ENCODE results near the gene ARHGAP30. TPM values are rescaled to one million over a fixed set of nuclear protein-coding genes. Genes with fewer than 3 reads are reported as not detected.

Gene ARHGAP30
- total and polyA plus RNA-seq, 2 of the 4 experiments (the other 2 are of a cell fraction): 0.02 TPM; not detected in 1

DNA sequence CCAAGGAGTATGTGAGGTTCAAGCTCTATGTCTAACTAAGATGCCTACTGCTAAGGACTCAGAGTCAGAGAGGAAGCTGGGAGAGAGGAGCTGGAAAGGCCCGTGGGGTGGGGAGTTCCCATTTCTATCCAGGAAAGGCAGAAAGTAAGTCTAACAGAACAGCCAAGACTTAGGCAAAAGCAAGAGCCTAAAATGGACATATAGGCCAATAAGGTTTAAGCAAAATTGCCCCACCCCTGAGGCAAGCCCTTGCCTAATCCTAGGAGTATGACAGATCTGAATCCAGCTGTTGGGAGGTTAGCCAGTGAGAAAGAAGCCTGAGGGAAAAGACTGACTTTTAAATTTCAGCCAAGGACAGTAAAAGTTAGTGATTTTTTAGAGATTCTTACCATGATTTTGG is 26.8 kb upstream of the ARHGAP30 start:
- in situ Hi-C loops (cut with MboI; ENCODE audit: low sequenced_read_pairs): loop anchor here (5.0 kb wide), 1 partner anchor 99 kb away; no protein-coding TSS in a partner anchor
- dilution Hi-C loops (cut with HindIII; ENCODE audit: low sequenced_read_pairs, unreplicated experiment): no loop called here
- POLR2A ChIA-PET (ENCODE audit: unreplicated experiment): no interaction called here

More for the DNA sequence above, 26.8 kb upstream of the ARHGAP30 start:
- CTCF ChIA-PET: interaction anchor here (1.1 to 2.7 kb wide), 6 partner anchors 12 to 103 kb away, joined by 3 to 23 read pairs (median 4); partner anchors contain the start of gene USF1
- WGBS, 2 experiments (ENCODE audit: extremely low coverage in 2 of 2, insufficient read length in 1 of 2): no CpG with 5 or more reads among the region's 1 CpG
- H3K9ac ChIP-seq (ENCODE audit: low read depth, low read length): no peak overlapping the region
- H3K56ac ChIP-seq (ENCODE audit: extremely low read depth, insufficient read depth, low read length): no peak overlapping the region
- no peak overlapping the region for H2AK9ac ChIP-seq (replicated peaks; ENCODE audit: low read depth, low read length, poor library complexity)
- no peak overlapping the region for H4K8ac ChIP-seq (ENCODE audit: low read depth in 2 of 2, low read length in 2 of 2)
- H2BK15ac ChIP-seq (ENCODE audit: low read depth, low read length): no peak overlapping the region
- H2BK120ac ChIP-seq (ENCODE audit: low read depth, low read length): no peak overlapping the region
- BruUV-seq (replicated peaks): no TSS peak
- no peak overlapping the region for H4K5ac ChIP-seq (ENCODE audit: low read depth, low read length)
- DNase-seq: peak; percentile 54
- no peak overlapping the region for H3K23ac ChIP-seq (ENCODE audit: low read depth, low read length)
- H3K18ac ChIP-seq (ENCODE audit: low read depth, low read length): no peak overlapping the region
- H2BK5ac ChIP-seq (ENCODE audit: low read depth, low read length, poor library complexity, severe bottlenecking): no peak overlapping the region
- H2AFZ ChIP-seq (replicated peaks; ENCODE audit: low read length, poor library complexity): no peak overlapping the region
- no peak overlapping the region for H3K14ac ChIP-seq (replicated peaks; ENCODE audit: low read depth, low read length)
- peaks cover 4% of the 10 kb centered on the region for H3K36me3 ChIP-seq (ENCODE audit: control insufficient read depth, insufficient read depth, low read length)
- TF ChIP-seq CEBPB (IDR thresholded peaks at IDR 0.05; ENCODE audit: low read depth, low read length) (peak; percentile 63), MAZ (IDR thresholded peaks at IDR 0.05; ENCODE audit: borderline replicate concordance, low read depth, low read length) (no peak; the same call in 1 of the 2 replicates)
- intact Hi-C loops (cut with micrococcal nuclease): loop anchor here (2.0 to 5.0 kb wide), 2 partner anchors 24 to 369 kb away; no protein-coding TSS in a partner anchor
- no peak overlapping the region for H3K4ac ChIP-seq (ENCODE audit: low read depth, low read length)
- no peak for ATAC-seq (ENCODE audit: low read depth)
- peaks cover 10% of the 10 kb centered on the region for H4K20me1 ChIP-seq (ENCODE audit: insufficient read depth, low read length)
- H3K4me1 ChIP-seq (ENCODE audit: control insufficient read depth, insufficient read depth, low read length): peaks cover 12% of the 10 kb centered on the region
- no peak overlapping the region for H2AK5ac ChIP-seq (ENCODE audit: low read depth, low read length)
- H3K79me1 ChIP-seq (ENCODE audit: low read depth in 1 of 2, low read length in 2 of 2): peaks cover 0 to 4% of the 10 kb centered on the region in 2 experiments; a peak in 1 of 4 replicates
- no peaks in the 10 kb centered on the region for H3K27me3 ChIP-seq (ENCODE audit: control insufficient read depth, insufficient read depth, low read length)
- H3K9me1 ChIP-seq (ENCODE audit: insufficient read depth, low read length): peaks cover 9% of the 10 kb centered on the region
- no peak overlapping the region for H3K4me2 ChIP-seq (ENCODE audit: low read depth, low read length)
- no peak overlapping the region for H2BK20ac ChIP-seq (ENCODE audit: low read depth, low read length)
- H3K4me3 ChIP-seq (ENCODE audit: insufficient read depth, low read depth, low read length): no peak overlapping the region
- H4K91ac ChIP-seq (ENCODE audit: insufficient read depth, low read depth, low read length): no peak overlapping the region
- no peaks in the 10 kb centered on the region for H3K9me3 ChIP-seq (ENCODE audit: control insufficient read depth, insufficient read depth, low read length)
- H3K27ac ChIP-seq (ENCODE audit: insufficient read depth, low read length): no peak overlapping the region

Data from IMR-90 (cell line).